ENCODE measurements around the gene LRRTM4.
"Not testable (repeated sequence)": the region's sequence is repeated elsewhere in the genome, so short reads cannot be mapped to it uniquely, and the experiment has no call there.

The LRRTM4 gene

DNA sequence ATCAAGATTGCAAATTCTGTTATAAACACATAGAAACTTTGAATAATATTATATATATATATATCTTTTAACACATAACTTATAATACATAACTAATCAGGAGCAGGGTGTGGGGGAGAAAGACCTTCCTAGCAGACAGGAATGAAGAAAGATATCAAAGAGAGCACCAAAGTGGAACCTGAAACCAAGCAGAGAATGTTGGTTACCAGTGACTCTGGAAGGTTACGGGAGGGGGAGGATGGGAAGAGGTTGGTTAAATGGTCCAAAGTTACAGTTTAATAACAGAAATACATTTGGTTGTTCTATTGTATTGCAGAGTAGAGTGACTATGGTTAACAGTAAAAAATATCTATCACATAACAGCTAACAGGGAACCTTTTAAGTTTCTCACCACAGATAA is 366.7 kb downstream of the LRRTM4 start:
- DNase-seq, result no peak

DNA sequence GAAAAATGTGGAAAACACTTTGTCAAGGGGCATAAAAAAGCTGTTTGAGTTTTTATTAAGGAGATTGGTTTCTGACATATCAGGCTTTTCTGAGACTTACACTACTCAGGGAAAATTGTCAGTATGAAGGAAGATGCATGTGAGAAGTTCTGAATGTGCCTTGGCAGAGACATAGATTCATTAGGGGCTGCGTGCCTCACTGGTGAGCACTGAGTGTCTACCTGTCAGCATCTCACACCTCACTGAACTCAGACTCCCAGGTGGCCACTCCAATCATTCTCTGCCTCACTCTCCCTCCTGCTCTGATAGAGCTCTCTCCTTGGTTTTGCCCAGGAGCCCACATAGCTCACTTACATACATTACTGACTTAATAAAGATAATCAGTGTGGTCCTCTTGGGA is 372.6 kb downstream of the LRRTM4 start:
- no peak for DNase-seq

DNA sequence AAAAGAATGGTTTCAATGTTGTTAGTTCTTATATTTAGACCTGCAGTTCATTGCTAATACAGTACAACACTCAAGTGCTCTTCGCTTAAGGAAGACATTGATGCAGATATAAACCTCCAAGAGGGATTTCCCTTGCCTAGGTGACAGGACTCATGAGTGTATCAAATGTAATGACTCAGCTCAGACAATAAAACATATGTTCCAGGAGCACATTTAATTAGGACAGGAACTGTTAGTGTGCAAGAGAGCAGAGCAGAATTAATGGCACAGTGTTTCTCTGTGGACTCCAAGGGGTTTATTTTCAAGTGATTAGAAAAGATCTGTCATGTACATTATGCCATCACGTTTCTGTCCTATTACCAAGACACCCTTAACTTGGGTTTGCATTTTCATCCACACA is 375.0 kb downstream of the LRRTM4 start:
- DNase-seq, result no peak

DNA sequence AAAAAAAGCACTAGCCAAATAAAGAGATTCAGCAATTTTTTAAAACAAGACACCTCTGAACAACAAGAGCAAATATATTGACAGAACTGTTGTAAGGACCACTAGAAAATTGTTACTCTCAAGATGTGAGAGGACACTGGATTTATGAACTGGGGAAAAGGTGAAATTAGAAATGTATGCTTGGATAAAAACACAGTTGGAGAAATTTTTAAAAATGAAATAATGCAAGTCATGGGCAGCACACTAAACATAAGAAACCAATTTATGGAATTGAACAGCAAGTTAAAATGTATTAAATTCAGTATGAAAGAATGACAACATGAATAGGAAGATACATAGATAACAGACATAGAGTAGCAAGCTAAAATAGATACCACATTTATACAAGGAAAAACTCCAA is 377.4 kb downstream of the LRRTM4 start:
- DNase-seq, result no peak

DNA sequence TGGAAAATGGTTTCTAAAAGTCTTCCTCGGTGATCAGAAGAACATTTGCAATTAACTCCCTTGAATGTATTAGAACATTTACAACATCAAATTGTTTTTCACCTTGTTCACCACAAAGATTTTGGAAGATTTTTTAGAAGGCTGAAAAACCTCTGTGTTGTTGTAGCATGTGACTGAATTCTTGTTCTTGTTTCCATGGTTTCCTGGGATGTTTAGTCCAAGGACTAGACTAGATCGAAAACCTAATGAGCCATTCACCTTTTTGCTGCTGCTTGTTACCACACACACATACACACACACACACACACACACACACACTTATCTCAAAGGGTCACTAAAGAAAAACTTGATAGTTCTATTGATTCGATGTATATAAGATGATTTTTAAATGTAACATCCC is 380.0 kb downstream of the LRRTM4 start:
- DNase-seq, result no peak

DNA sequence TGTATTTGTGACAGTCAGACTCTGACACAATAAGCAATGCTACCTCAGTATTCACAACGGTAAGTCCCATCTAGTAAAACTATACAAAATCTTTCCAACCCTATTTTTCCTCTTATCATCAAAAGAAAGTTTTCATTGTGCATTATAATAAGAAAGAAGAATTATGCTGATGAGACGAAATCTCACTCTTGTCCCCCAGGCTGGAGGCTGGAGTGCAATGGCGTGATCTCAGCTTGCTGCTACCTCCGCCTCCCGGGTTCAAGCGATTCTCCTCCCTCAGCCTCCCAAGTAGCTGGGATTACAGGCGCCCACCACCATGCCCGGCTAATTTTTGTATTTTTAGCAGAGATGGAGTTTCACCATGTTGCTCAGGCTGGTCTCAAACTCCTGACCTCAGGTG is 393.7 kb downstream of the LRRTM4 start:
- not testable (repeated sequence) for DNase-seq

DNA sequence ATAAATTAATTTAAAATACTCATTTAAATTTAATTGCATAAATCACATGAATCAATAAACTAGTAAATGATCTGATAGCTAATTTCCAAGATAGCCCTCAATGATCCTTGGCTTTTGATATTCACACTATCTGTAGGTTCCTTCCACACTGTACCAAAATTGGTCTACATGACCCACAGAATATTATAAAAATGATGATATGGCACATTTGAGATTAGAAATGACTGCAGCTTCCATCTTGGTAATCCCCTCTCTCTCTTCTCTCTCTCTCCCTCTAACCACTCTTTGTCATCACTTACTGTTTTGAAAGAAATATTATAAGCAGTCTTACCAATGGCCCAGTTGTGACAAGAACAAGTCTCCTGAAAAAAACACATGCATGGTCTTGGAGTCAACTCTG is 394.8 kb downstream of the LRRTM4 start:
- no peak for DNase-seq

DNA sequence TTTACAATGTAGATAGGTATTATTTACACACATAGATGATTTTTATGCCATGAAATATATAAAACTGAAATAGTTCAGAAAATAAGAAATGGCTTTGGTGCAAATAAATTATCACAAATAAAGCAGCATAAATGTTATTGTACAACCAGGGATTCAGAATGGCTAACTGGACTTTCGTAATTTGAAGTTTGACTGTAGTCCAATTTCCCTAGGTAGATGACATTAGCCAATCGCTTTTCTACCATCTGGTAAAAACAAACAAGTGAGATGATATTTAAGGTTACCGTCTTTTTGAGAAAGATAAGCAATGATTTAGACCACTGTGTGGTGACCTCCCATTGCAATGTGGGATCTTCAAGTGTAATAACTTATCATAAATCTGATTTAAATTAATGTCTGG is 400.7 kb downstream of the LRRTM4 start:
- DNase-seq, result no peak

DNA sequence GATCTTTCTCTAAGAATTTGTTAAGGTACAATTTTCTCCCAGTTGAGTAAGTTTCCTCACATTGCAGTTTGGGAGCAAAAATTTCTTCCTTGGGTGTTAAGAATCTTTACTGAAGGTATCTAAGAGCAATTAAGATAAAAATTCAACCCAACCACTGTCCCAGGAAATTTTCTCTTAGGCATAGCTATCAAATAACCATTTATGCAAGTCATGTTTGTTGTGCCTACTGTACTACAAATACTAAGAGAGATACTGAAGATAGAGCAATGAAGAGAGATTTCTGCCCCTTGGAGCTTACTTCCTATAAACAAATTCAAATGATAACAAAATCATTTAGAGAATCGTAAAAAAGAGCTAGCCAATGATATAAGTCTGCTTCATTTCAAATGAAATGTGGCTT is 402.8 kb downstream of the LRRTM4 start:
- no peak for DNase-seq

DNA sequence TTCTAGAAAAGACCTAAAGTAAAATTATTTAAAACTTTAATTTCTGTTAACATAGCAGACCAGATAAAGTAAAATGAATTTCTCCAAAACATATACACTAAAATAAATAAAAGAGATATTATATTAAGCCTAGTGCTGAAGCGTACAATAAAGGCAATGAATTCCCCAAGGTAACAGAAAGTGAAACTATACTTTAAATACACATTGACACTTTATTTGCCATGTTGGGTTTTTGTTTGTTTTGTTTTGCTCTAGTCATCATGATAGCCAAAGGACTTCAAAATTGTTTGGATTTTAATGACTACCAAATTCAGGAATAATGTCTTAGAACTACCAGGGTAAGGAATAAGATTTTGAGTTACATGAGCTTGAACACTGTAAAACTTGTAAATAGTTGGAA is 413.3 kb downstream of the LRRTM4 start:
- no peak for DNase-seq

DNA sequence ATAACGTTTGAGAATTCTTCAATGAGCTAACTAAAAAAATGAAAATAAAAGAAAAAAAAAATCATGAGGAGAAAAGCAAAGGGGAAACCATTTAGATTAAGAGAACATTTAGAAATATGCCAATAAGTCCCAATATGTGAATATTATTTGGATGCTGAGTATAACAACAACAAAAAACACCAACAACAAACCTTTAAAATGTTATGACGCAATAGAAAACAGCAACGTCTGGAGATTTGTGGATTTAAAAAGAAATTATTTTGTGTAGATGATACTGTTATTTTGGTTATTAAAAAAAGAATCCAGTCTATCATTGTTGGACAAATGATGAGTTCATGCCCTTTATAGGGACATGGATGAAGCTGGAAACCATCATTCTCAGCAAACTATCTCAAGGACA is 417.2 kb downstream of the LRRTM4 start:
- no peak for DNase-seq

DNA sequence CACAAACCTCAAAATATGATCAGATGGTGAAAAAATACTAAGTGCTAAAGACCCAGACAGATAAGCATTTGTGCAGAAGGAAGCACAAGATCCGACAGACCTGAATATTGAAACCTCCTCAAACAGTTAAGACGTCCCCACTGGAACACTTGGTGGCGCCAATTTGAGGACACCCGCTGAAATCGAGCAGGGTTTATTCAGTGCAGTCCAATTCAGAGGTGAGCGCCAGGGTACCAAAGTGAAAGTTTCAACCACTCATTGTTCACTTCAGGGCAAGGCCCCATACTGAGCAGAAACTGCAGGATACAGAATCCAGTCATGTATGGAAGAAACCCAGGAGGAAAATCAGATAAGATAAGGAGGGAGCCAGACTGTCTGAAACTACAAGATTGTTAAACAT is 417.6 kb downstream of the LRRTM4 start:
- no peak for DNase-seq

DNA sequence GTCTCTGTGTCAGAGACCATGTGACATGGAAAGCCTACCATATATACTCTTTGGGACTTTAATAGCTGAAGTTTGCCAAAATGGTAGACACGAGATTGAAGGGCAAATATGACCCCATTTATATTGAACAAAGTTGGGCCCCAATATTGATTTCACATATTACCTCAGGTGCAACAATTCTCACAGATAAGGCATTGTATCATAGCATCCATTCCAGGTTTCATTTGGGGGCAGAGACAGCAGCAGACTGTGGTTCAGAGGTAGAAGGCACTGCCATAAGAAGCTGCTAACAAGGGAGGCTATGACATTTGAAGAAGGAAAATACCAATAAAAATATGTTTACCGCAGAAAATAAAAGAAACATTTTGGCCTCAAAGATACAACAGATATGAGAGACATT is 419.2 kb downstream of the LRRTM4 start:
- DNase-seq, result no peak

DNA sequence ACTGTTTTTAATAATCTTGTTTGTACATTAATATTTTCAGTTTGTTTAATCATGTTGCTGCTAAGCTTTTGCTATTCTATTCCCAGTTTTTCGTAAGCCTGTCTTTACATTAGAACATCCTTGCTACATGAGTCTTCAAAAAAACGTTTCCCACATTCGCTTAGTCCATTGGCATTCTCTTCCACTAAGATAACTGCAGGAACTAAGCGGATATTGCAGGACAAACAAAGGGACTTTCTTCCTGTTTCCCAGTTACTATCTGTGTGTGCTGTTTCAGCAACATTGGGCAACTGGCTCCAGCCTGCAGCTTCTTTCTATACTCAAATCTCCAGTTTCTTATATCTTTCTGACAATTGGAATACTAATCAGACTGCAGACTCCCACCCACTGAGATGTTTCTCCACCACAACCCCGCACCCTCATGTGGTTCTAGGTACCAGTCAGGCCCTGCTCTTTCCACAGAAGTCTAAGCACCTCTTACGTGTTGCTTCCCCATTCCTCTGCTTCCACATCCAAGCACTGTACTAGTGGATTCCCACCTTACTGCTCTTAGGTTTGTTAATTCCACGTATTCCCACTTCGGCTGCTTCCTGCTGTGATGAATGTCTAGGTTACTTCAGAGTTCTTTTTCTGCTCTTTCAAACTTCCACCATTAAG is 420.3 kb downstream of the LRRTM4 start:
- no peak for DNase-seq

DNA sequence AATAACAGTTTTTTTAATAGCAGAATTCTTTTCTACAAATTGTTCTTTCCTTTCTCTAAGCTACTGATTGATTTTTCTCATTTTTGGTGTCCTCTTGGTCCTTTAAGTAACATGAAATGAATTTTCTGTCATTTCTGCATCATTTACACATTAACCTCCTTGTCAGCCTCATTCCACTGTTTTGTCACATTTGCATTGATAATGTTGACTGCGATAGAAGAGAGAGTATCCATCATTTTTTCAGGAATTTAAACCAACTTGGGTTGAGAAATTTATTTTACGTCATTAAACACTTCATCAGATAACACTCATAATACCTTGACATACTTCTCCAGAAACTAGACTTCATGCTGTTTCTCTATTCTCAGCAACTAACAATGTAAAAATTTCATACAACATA is 422.2 kb downstream of the LRRTM4 start:
- no peak for DNase-seq

DNA sequence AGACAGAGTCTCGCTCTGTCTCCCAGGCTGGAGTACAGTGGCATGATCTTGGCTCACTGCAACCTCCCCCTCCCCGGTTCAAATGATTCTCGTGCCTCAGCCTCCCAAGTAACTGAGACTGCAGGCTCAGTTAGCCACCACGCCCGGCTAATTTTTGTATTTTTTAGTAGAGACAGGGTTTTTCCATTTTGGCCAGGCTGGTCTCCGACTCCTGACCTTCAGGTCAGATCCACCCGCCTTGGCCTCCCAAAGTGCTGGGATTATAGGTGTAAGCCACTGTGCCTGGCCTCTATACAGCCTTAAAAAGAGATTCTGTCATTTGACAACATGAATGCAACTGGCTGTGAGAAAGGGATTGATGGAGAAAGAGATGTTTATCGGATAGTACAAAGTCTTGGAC is 426.7 kb downstream of the LRRTM4 start:
- not testable (repeated sequence) for DNase-seq

DNA sequence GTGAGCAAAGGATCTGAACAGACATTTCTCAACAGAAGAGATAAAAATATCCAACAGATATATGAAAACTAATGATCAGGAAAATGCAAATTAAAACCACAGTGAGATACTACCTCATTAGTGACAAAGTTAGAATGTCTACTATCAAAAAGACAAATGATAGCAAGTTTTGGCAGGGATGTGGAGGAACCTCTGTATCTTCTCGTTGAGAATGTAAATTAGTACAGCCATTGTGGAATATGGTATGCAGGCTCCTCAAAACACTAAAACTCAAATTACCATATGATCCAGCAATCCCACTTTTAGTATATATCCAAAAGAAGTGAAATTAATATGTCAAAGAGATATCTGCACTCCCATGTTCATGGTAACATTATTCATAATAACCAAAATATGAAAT is 427.1 kb downstream of the LRRTM4 start:
- no peak for DNase-seq

DNA sequence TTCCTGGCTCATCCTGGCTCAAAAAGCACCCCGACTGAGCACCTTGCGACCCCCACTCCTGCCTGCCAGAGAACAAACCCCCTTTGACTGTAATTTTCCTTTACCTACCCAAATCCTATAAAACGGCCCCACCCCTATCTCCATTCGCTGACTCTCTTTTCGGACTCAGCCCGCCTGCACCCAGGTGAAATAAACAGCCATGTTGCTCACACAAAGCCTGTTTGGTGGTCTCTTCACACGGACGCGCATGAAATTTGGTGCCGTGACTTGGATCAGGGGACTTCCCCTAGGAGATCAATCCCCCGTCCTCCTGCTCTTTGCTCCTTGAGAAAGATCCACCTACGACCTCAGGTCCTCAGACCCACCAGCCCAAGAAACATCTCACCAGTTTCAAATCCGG is 433.8 kb downstream of the LRRTM4 start:
- DNase-seq, result not testable (repeated sequence)

DNA sequence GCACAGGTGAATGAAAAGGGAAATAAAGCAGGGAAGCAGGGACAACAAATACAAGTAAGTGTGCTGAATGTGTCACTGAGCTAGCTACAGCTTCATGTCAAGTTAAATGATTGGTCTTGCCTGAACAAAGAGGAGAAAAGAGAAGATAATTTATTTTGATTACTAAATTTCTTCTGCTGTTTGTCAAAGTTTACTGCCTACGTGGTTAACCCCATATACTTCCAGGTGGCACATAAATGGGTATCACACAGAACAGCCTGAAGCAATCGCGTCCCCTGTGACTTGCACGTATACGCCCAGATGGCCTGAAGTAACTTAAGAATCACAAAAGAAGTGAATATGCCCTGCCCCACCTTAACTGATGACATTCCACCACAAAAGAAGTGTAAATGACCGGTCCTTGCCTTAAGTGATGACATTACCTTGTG is 434.2 kb downstream of the LRRTM4 start:
- no peak for DNase-seq

DNA sequence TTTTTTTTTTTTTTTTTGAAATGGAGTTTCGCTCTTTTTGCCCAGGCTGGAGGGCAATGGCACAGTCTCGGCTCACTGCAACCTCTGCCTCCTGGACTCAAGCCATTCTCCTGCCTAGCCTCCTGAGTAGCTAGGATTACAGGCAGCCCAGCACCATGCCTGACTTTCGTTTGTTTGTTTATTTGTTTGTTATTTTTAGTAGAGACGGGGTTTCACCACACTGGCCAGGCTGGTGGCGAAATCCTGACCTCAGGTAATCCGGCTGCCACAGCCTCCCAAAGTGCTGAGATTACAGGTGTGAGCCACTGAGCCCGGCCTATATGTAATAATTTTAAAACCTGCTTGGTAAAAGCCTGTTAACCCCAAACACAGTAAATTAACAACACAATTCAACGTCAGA is 435.7 kb downstream of the LRRTM4 start:
- DNase-seq, result no peak

DNA sequence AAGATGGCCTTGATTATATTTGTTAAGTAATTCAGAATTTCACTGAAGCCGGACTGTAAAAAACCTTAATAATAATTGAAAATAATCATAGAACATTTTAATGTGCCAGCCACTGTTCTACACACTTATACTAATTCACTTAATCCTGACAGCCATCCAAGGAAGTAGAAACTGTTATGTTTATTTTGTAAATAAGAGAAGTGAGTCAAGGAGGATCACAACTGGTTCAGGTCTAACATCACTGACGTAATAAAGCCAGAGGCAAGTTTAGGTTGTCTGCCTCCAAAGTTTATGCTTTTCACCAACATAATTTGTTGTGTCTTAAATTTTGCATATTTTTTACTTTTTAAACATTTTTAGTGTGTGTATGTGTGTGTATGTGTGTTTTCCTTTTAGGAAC is 436.1 kb downstream of the LRRTM4 start:
- no peak for DNase-seq

DNA sequence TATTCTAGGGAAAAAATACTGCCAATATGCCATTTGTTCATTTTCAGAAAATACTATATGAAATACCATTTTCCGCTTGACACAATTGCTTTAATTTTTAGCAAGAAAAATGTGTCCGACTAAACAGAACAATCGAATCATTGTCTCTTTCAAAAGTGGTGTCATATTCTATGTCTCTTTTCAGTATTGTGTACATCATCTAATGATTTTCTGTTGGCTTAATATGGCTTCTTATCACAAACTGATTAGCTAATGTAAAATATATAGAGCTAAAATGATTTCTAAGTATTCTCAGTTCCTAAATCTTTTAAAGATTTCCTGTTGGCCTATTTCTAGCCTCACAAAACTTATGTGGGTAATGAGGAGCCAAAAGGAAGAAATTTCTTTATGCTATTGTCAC is 436.6 kb downstream of the LRRTM4 start:
- DNase-seq, result no peak

DNA sequence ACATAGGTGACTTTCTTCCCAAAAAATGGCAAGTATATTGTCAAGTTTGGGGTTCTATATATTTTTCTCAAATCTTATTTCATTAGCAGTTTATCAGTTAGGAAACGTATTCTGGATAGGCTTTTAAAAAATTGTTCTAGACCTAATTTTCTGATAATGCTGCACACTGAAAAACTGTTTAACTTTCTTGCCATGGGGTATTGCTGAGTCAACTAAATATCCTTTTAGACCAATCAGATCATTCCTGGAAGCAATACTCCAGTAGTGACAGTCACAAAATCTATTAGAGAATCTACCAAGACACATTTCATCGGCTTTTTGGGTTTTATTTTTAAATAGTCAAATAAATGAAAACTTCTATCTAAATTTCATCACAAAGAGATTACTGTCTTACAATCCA is 440.6 kb downstream of the LRRTM4 start:
- no peak for DNase-seq

DNA sequence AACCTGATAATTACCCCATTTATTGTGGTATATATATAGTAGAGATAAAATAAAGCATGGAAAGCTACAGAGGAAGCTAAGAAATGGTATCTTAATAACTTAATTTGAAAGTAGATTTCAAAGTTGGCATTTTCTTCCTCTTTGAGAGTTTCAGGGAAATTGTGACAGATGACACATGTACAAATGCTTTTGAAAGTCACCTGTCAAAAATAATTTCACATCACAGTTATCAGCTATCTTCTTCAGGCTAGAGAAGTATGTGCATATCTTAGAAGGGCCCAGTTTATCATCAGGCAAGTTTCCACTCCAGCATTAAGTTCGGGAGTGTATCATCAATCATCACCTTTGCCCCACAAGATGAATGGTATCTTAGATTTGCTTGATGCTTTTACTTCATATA is 457.9 kb downstream of the LRRTM4 start:
- no peak for DNase-seq

DNA sequence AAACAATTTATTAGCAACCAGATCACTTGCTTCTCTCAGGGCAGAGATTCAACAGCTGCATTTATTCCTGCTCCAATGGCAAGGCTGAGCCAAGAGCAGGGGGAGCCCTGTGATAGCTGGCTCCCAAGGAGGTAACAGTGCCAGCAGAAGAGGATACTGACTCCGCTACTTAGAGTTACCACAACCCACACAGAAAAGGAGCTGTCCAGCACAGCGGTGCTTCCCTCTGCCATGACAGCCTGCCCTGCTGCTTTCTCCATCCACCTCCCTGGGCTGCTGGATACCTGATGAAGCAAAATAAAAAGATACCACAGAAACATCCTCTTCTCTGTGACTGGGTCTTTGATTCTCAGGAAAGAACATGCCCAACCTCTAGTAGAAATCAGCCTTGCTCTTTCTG is 467.2 kb downstream of the LRRTM4 start:
- no peak for DNase-seq

DNA sequence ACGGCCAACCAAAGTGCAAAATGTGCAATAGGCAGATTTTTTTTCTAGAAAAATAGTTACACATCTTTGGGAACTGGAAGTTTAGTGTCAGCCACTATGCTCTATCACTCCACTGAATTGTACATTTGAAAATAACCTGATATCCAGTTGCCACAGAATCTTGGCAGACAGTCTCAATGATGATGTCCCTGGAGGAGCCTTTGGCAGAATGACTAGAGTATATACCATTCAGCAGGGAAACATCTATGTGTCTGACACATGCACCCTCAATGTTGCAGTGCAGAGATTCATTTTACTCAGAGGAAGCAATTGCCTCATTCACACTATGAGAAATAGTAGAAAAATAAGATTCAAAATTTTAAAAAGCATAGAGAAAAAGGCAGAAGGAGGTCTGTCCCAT is 475.8 kb downstream of the LRRTM4 start:
- DNase-seq, result no peak

Measured in hematopoietic multipotent progenitor cell treated with erythropoietin and hydrocortisone succinate and interleukin-3 and kit ligand, for 8 days (in vitro differentiated cells).